Cerebellar nuclear complex (tissue), 1 donor: ENCODE measurements around the gene GATA2.

Experiments
- DNase-seq, 2 experiments: peaks; one replicate each; lab custom pipeline; 2025; lab: John Stamatoyannopoulos, UW

The GATA2 gene

GRCh38 chr3:128432971-128433836 is 59.8 kb downstream of the GATA2 start:
- no peak for DNase-seq

DNA sequence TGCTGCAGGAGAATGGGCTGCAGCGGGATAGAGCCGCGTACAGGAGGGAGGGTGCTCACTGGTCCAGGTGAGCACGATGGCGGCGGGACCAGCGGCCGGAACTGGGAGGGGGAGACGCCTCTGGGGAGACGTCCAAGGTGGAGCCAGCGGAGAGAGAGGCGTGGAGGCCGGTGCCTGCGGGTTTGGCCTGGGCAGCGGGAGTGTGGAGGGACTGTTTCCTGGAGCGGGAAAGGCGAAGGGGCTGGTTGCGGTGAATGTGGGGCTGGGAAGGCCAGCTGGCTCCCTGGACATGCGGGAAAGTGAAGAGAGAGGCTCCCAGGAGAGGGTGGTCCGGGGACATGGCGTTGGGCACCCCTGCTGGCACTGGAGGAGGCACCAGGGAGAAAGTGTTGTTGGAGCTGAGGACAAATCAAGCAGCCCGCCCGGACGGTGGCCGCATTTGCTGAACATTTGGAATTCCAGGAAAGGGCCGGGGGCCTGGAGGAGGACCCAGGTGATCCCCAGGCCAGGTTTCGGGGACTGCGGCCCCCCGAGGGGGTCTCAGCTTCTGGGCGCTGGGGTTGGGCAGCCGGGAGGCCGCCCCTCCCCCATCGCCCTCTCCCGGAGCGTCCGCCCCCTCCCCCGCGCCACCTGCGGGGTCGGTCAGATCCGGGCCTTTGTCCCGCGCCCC is 60.6 kb downstream of the GATA2 start:
- DNase-seq: no peak

- DNase-seq: no peak
Measured at GRCh38 chr3:128431803-128432300, 61.1 kb downstream of the GATA2 start.

DNA sequence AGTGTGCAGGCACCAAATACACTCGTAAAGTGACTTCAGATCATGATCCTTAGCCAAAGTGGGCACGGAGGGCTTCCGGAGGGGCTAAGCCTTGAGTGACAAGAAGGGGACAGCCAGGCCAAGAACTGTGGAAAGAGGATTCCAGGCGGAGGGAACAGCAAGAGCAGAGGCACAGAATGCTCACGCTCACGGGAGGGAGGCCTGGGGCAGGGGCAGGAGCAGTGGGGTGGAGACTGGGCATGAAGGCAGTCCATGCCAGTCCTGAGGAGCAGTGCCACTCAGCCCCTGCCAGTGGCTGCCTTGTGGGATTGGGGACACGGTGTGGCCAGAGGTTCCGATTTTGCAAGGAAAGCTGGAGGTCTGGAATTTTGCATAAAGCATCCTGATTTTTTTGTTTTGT is 62.3 kb downstream of the GATA2 start:
- no peak for DNase-seq

GRCh38 chr3:128430301-128430700 is 62.7 kb downstream of the GATA2 start:
- DNase-seq: no peak

- DNase-seq: no peak
Measured at GRCh38 chr3:128429751-128430150, 63.2 kb downstream of the GATA2 start.
